Testis (tissue), 3 donors: ENCODE results near the gene USP49. TPM values are rescaled to one million over a fixed set of nuclear protein-coding genes. Genes with fewer than 3 reads are reported as not detected.

Experiments
- DNase-seq: peaks from one replicate; pipeline ENCODE4 v3.0.0-alpha.2; 2019
- H3K27ac ChIP-seq, 2 donors: fragments of 200-600 bp; sonication (generic); one replicate each; pipeline ENCODE4 v1.5.1; 2019
- H3K27me3 ChIP-seq: fragments of 200-600 bp; sonication (generic); one replicate; pipeline ENCODE4 v1.5.1; 2019
- H3K36me3 ChIP-seq: fragments of 200-600 bp; sonication (generic); one replicate; pipeline ENCODE4 v1.5.1; 2017; ENCODE audit warnings: low read depth; ENCODE audit errors: missing control alignments
- H3K4me1 ChIP-seq: fragments of 200-600 bp; sonication (generic); one replicate; pipeline ENCODE4 v1.5.1; 2019
- H3K4me3 ChIP-seq, 2 donors: fragments of 200-600 bp; sonication (generic); one replicate each; pipeline ENCODE4 v1.5.1; 2017 to 2019
- H3K9me3 ChIP-seq: fragments of 200-600 bp; sonication (generic); one replicate; pipeline ENCODE4 v1.5.1; 2017
- POLR2A ChIP-seq: fragments of 450-650 bp; IDR thresholded peaks from one replicate; pipeline ENCODE4 v1.6.1; 2017; ENCODE audit warnings: antibody characterized with exemption, mild to moderate bottlenecking, moderate library complexity
- WGBS, 2 donors: methylation state at CpG; one replicate each; pipeline ENCODE4 v1.1.5; 2018; 5-methylcytosine and 5-hydroxymethylcytosine counted together
- intact Hi-C: fragments of 100-400 bp; cut with DNase I; formaldehyde crosslinking; loops from one replicate; pipeline ENCODE4 v1.15.1; 2023; ENCODE audit warnings: low total_unique reads
- polyA plus RNA-seq: library from polyadenylated mRNA; stranded (reverse); fragments of 350-450 nt; fragmentation: Illumina TruSeq; extraction: RNeasy Lipid Tissue Mini Kit (QIAGEN cat#74804); gene quantifications from one replicate; pipeline ENCODE4 v1.2.3, GENCODE V29; 2014; ENCODE audit warnings: low read depth, low replicate concordance; ENCODE audit not compliant: insufficient read depth
- total RNA-seq, 2 donors: library from RNA; depleted of rRNA; stranded (reverse); fragments of >200 nt; gene quantifications; one replicate each; pipeline ENCODE4 v1.2.3, GENCODE V29; 2016
- TF ChIP-seq, protein P1 (sequence below), 3 experiments: fragments of 450-650 bp in 2 of 3; fragments of 200-600 bp in 1 of 3; sonication (generic) in 1 of 3; IDR thresholded peaks; one replicate each; pipeline ENCODE4 v1.5.1; 2016 to 2019; ENCODE audit warnings: antibody characterized with exemption in 3 of 3, mild to moderate bottlenecking in 2 of 3, moderate library complexity in 1 of 3

USP49 gene
- total and polyA plus RNA-seq, 3 donors from 2014 or later, result 9.3 to 26.3 (median 19.7) TPM

DNA sequence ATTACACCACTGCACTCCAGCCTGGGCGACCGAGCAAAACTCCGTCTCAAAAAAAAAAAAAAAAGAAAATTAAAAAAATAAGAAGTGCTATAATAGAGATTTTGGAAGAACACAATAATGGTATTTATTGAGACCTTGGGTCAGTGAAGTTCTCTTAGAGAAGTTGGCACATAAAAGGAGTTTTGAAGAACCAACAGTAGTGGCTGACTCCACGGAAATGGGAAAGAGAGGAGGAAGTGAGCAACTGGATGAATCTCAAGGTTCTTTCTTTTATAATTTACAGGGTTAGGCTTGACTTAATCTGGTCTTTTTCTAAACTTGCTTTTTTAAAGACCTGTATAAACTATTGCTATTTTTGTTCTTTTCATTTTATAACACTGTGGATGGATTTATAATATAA, 54.8 kb downstream of the USP49 start:
- Histone ChIP-seq H3K27ac (no peak overlapping the region), H3K27me3 (no peaks in the 10 kb centered on the region), H3K36me3 (no peaks in the 10 kb centered on the region), H3K4me3 (no peak overlapping the region), H3K9me3 (no peaks in the 10 kb centered on the region), H3K4me1 (no peaks in the 10 kb centered on the region)
- 36 to 76% methylated on average over 4 of the region's 4 CpGs for WGBS, 2 donors
- DNase-seq, result no peak
- TF ChIP-seq, protein P1, sequence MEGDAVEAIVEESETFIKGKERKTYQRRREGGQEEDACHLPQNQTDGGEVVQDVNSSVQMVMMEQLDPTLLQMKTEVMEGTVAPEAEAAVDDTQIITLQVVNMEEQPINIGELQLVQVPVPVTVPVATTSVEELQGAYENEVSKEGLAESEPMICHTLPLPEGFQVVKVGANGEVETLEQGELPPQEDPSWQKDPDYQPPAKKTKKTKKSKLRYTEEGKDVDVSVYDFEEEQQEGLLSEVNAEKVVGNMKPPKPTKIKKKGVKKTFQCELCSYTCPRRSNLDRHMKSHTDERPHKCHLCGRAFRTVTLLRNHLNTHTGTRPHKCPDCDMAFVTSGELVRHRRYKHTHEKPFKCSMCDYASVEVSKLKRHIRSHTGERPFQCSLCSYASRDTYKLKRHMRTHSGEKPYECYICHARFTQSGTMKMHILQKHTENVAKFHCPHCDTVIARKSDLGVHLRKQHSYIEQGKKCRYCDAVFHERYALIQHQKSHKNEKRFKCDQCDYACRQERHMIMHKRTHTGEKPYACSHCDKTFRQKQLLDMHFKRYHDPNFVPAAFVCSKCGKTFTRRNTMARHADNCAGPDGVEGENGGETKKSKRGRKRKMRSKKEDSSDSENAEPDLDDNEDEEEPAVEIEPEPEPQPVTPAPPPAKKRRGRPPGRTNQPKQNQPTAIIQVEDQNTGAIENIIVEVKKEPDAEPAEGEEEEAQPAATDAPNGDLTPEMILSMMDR (IDR thresholded peaks at IDR 0.05), result no peak
- TF ChIP-seq POLR2A, result no peak
- intact Hi-C loops, result no loop called here

DNA sequence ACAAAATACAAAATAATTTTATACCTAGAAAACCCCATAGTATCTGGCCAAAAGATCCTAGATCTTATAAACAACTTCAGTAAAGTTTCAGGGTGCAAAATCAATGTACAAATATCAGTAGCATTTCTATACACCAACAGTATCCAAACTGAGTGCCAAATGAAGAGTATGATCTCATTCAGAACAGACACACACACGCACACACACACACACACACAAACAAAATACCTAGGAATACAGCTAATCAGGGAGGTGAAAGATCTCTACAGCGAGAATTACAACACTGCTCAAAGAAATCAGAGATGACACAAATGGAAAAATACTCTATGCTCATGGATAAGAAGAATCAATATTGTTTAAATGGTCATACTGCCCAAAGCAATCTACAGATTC, 58.5 kb downstream of the USP49 start:
- DNase-seq, result no peak
- WGBS, 2 donors, result 96 to 100% methylated on average over 2 of the region's 2 CpGs
- Histone ChIP-seq H3K27me3 (no peaks in the 10 kb centered on the region), H3K36me3 (no peaks in the 10 kb centered on the region), H3K4me3 (no peak overlapping the region), H3K4me1 (no peaks in the 10 kb centered on the region), H3K9me3 (no peaks in the 10 kb centered on the region), H3K27ac (no peak overlapping the region)
- no peak for TF ChIP-seq POLR2A
- intact Hi-C loops, result no loop called here

DNA sequence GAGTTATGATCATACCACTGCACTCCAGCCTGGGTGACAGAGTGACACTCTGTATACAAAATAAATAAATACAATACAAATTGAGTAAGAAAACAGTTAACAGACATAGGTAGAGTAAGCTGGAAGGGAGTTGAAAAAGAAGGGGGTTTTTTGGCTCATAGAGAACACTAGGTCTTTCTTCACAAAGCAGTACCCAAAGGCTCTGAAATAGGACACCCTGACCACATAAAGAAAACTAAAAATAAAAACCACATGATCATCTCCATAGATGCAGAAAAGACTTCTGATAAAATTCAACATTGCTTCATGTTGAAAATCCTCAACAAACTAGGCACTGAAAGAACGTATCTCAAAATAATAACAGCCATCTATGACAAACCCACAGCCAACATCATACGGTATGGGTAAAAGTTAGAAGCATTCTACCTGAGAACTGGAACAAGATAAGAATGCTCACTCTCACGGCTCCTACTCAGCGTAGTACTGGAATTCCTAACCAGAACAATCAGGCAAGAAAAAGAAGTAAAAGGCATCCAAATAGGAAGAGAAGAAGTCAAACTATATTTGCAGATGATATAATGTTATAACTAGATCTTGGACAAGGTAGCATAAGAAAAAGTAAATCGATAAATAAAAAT, 59.0 kb downstream of the USP49 start:
- no peaks in the 10 kb centered on the region for H3K9me3 ChIP-seq
- H3K4me1 ChIP-seq, result no peaks in the 10 kb centered on the region
- no peak overlapping the region for H3K27ac ChIP-seq
- no peaks in the 10 kb centered on the region for H3K27me3 ChIP-seq
- TF ChIP-seq, protein P1 (IDR thresholded peaks at IDR 0.05), result no peak
- TF ChIP-seq POLR2A, result no peak
- WGBS, 2 donors, result 86 to 87% methylated on average over 5 of the region's 5 CpGs
- DNase-seq, result no peak
- H3K4me3 ChIP-seq, result no peak overlapping the region
- H3K36me3 ChIP-seq, result no peaks in the 10 kb centered on the region
- intact Hi-C loops, result no loop called here

DNA sequence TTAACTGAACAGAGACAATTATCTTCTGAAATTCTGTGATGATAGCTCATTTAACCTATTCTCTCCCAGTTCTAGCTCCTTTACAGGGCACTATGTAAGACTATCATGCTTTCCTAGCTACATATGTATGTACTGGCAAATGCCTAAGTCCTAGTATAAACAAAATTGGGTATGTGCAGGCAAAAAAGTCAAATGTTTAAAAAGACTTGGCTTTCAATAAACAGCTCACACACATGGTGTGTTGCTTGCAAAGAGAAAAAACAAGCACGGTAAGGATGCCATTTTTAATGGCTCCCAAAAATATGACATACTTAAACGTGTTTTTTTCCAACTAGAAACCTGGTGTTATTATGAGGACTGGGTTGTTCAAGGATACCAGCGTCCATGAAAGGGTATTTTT, 62.9 kb downstream of the USP49 start:
- no peaks in the 10 kb centered on the region for H3K27me3 ChIP-seq
- H3K9me3 ChIP-seq, result no peaks in the 10 kb centered on the region
- H3K4me3 ChIP-seq, result no peak overlapping the region
- no peaks in the 10 kb centered on the region for H3K4me1 ChIP-seq
- no peaks in the 10 kb centered on the region for H3K36me3 ChIP-seq
- no peak for TF ChIP-seq POLR2A
- no peak for DNase-seq
- no peak overlapping the region for H3K27ac ChIP-seq
- WGBS, 2 donors, result 87 to 92% methylated on average over 3 of the region's 3 CpGs
- intact Hi-C loops, result no loop called here

DNA sequence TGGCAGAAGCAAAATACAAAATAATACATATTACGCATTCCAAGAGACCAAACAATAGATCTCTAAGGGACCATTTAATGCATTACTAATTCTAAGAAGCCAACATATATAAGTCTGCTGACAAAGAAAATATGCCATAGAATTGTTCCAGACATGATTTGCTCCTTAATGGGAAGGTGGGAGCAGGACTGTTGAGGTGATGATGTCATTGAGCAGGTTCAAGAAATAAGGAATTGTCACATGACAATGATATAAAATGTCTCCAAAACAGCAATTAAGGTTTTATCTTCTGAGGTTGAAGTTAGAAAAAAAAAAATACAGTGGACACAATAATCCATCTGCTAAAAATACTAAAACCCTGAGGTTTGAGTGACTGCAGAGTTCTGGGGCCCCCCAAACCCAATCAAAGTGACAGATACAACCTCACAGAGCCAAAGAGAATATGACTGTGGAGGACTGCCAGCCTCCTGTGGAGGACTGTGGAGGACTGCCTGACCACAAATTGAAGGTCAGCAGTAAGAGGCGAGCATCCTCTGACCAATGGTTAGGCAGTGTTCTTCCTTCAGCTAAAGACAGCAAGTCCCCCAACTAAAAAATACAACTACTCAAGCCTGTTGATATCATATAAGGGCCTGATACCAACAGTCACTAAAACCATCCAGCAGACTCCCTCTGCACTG, 68.7 kb downstream of the USP49 start:
- WGBS, 2 donors, result 95% methylated on average over 2 of the region's 2 CpGs
- no peak overlapping the region for H3K27ac ChIP-seq
- no peaks in the 10 kb centered on the region for H3K27me3 ChIP-seq
- no peak for DNase-seq
- H3K36me3 ChIP-seq, result no peaks in the 10 kb centered on the region
- no peaks in the 10 kb centered on the region for H3K9me3 ChIP-seq
- TF ChIP-seq, protein P1 (IDR thresholded peaks at IDR 0.05), result no peak
- no peak for TF ChIP-seq POLR2A
- no peak overlapping the region for H3K4me3 ChIP-seq
- H3K4me1 ChIP-seq, result no peaks in the 10 kb centered on the region
- intact Hi-C loops, result no loop called here
